Measurements from ENCODE around the gene ADD1. TPM values are rescaled to one million over a fixed set of nuclear protein-coding genes. Genes with fewer than 3 reads are reported as not detected.

Gene ADD1
- total RNA-seq, 1 experiment from 2014 or later = 163 TPM

GRCh38 chr4:2911868-2912267 is 68.2 kb downstream of the ADD1 start:
- Histone ChIP-seq H2BK20ac (ENCODE audit: low read depth, low read length, poor library complexity, severe bottlenecking) (no peak overlapping the region), H2BK120ac (ENCODE audit: low read depth, low read length, poor library complexity, severe bottlenecking) (no peak overlapping the region), H2AK5ac (ENCODE audit: insufficient read length, low read length) (no peak overlapping the region), H3K4me2 (ENCODE audit: insufficient read depth, insufficient read length, low read length) (no peak overlapping the region), H4K5ac (ENCODE audit: insufficient read length, low read depth, low read length) (no peak overlapping the region), H2BK12ac (ENCODE audit: insufficient read length, low read depth, low read length) (no peak overlapping the region), H3K23ac (ENCODE audit: insufficient read length, low read depth, low read length) (no peak overlapping the region), H3K18ac (ENCODE audit: insufficient read length, low read depth, low read length) (no peak overlapping the region), H3K23me2 (ENCODE audit: insufficient read length, low read depth, low read length, poor library complexity, severe bottlenecking) (no peaks in the 10 kb centered on the region), H3K4ac (ENCODE audit: low read depth, low read length) (no peak overlapping the region), H3K4me1 (ENCODE audit: insufficient read depth, low read length) (no peaks in the 10 kb centered on the region), H4K20me1 (ENCODE audit: control insufficient read depth, insufficient read depth, insufficient read length) (no peaks in the 10 kb centered on the region), H2AFZ (ENCODE audit: low read length) (no peak overlapping the region), H3T11ph (ENCODE audit: low read length) (no peak overlapping the region), H2BK5ac (ENCODE audit: insufficient read length, low read length) (no peak overlapping the region), H4K91ac (ENCODE audit: insufficient read length, low read depth, low read length) (no peak overlapping the region), H3K27me3 (ENCODE audit: insufficient read depth, low read length) (no peaks in the 10 kb centered on the region), H3K27ac (ENCODE audit: insufficient read length, low read depth, low read length) (no peak overlapping the region), H3K79me1 (ENCODE audit: insufficient read depth, low read depth, low read length, poor library complexity, severe bottlenecking) (no peaks in the 10 kb centered on the region), H2BK15ac (ENCODE audit: low read depth, low read length) (no peak overlapping the region), H3K9ac (ENCODE audit: extremely low read depth, insufficient read length, low read length) (no peak overlapping the region), H3K56ac (ENCODE audit: insufficient read length, low read depth, low read length) (no peak overlapping the region), H3K14ac (ENCODE audit: insufficient read depth, low read length) (no peak overlapping the region), H4K8ac (replicated peaks; ENCODE audit: insufficient read length, low read depth, low read length) (no peak overlapping the region), H3K79me2 (ENCODE audit: insufficient read depth, low read length) (no peaks in the 10 kb centered on the region), H3K9me3 (ENCODE audit: control insufficient read depth, low read depth, low read length) (no peaks in the 10 kb centered on the region)
- WGBS (ENCODE audit: extremely low coverage, insufficient read length, low lambda C conversion rate) = no CpG with 5 or more reads among the region's 3 CpGs
- no peak for DNase-seq
- peaks cover 3 to 4% of the 10 kb centered on the region in 2 experiments; a peak in 2 of 5 replicates for H3K9me3 Mint-ChIP-seq
- no peaks in the 10 kb centered on the region for H3K4me1 Mint-ChIP-seq
- no peak for TF ChIP-seq CTCF (conservative IDR thresholded peaks at IDR 0.05)
- no peaks in the 10 kb centered on the region for H3K27me3 Mint-ChIP-seq (ENCODE audit: low read depth)
- H3K27ac Mint-ChIP-seq = peak overlapping the region in 1 of 3 experiments; percentile 90; a peak in 1 of 7 replicates
- H3K4me3 Mint-ChIP-seq = no peak overlapping the region
- H3K36me3 Mint-ChIP-seq (ENCODE audit: insufficient read depth in 1 of 3, low read depth in 3 of 3) = peaks cover 43 to 92% (median 79%) of the 10 kb centered on the region in 3 experiments
